Suppressor macrophage treated with lipopolysaccharide for 4 hours (primary cell): ENCODE results near the gene CYB5R2.
"Not testable (repeated sequence)": the region's sequence is repeated elsewhere in the genome, so short reads cannot be mapped to it uniquely, and the experiment has no call there.

Experiments
- DNase-seq: peaks from one replicate; pipeline ENCODE4 v3.0.0-alpha.2; 2020

Gene CYB5R2

GRCh38 chr11:7668464-7668863 lies 4.8 kb downstream of the CYB5R2 start:
- no peak for DNase-seq

- DNase-seq = no peak
Measured at GRCh38 chr11:7667460-7667859, 5.8 kb downstream of the CYB5R2 start.

GRCh38 chr11:7666292-7666866 lies 6.9 kb downstream of the CYB5R2 start:
- no peak for DNase-seq

- peak; percentile 68 for DNase-seq
Measured at GRCh38 chr11:7665473-7666291, 7.6 kb downstream of the CYB5R2 start.

GRCh38 chr11:7664867-7665266 lies 8.4 kb downstream of the CYB5R2 start:
- no peak for DNase-seq

GRCh38 chr11:7663531-7663930 lies 9.8 kb downstream of the CYB5R2 start:
- not testable (repeated sequence) for DNase-seq

- peak; percentile 52 for DNase-seq
Measured at GRCh38 chr11:7657306-7658025, 15.8 kb downstream of the CYB5R2 start.

- no peak for DNase-seq
Measured at GRCh38 chr11:7656704-7657103, 16.6 kb downstream of the CYB5R2 start.

GRCh38 chr11:7655253-7656217 lies 17.8 kb downstream of the CYB5R2 start:
- DNase-seq = no peak

- no peak for DNase-seq
Measured at GRCh38 chr11:7654195-7654705, 19.1 kb downstream of the CYB5R2 start.

- no peak for DNase-seq
Measured at GRCh38 chr11:7651700-7652099, 21.6 kb downstream of the CYB5R2 start.

- DNase-seq = peak; percentile 36
Measured at GRCh38 chr11:7651140-7651551, 22.2 kb downstream of the CYB5R2 start.

GRCh38 chr11:7648264-7648663 lies 25.0 kb downstream of the CYB5R2 start:
- DNase-seq = no peak

- no peak for DNase-seq
Measured at GRCh38 chr11:7646866-7647265, 26.4 kb downstream of the CYB5R2 start.

GRCh38 chr11:7645206-7645605 lies 28.1 kb downstream of the CYB5R2 start:
- DNase-seq = no peak

- DNase-seq = no peak
Measured at GRCh38 chr11:7643314-7643713, 30.0 kb downstream of the CYB5R2 start.

GRCh38 chr11:7642747-7643146 lies 30.6 kb downstream of the CYB5R2 start:
- no peak for DNase-seq

GRCh38 chr11:7640816-7641215 lies 32.5 kb downstream of the CYB5R2 start:
- no peak for DNase-seq

GRCh38 chr11:7639643-7640025 lies 33.7 kb downstream of the CYB5R2 start:
- DNase-seq = no peak

- no peak for DNase-seq
Measured at GRCh38 chr11:7638710-7639642, 34.3 kb downstream of the CYB5R2 start.

- DNase-seq = no peak
Measured at GRCh38 chr11:7637447-7638157, 35.7 kb downstream of the CYB5R2 start.
